Measurements from ENCODE around the gene GPC6.
"Not testable (repeated sequence)": the region's sequence is repeated elsewhere in the genome, so short reads cannot be mapped to it uniquely, and the experiment has no call there.

The GPC6 gene

DNA sequence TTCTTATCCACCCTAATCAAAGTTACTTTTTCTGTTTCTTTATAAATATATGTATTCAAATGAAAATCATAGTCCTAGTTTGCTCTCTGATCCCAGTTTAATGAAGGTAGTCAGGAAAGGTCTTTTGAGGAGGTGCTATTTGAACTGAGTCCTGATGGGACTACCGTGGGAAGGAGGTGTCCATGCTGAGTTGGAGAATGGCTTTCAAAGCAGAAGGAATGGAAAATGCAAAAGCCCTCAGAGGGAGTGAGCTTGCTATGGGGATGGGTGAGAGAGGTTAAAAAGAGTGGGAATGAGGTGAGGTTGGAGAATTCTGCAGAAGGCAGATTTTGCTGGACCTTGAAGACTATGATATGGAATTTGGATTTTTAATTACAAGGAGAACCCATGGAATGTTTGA, 193.6 kb downstream of the GPC6 start:
- Histone ChIP-seq H3K9me3 (ENCODE audit: insufficient read depth, low read depth, low read length) (no peaks in the 10 kb centered on the region), H3K9ac (ENCODE audit: low read depth, low read length) (no peak overlapping the region), H3K36me3 (ENCODE audit: insufficient read depth, low read depth, low read length) (no peaks in the 10 kb centered on the region), H3K4me1 (ENCODE audit: insufficient read depth, low read length) (peaks cover 15% of the 10 kb centered on the region), H3K4me3 (ENCODE audit: low read length) (no peak overlapping the region), H3K27ac (ENCODE audit: low read length) (no peak overlapping the region), H3K27me3 (ENCODE audit: insufficient read depth, low read length) (no peaks in the 10 kb centered on the region)

DNA sequence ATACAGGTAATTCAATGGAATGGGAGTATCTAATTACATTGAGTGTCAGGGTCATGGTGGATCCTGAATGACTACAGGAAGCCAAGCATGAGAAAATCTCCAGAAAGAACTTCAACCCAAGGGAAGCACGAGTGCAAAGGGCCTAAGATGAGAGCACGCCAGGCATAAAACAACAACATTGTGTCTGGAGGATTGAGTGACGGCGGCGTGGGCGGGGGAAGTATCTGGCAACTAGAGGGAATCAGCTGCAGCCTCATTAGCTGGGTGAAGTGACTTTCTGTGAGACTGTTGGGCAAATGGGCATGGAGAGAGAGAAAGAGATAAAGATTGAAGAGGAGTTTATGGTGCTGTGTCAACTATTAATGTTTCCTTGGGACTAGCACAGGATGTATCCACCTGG, 194.3 kb downstream of the GPC6 start:
- H3K4me1 ChIP-seq (ENCODE audit: insufficient read depth, low read length): peaks cover 15% of the 10 kb centered on the region
- no peaks in the 10 kb centered on the region for H3K36me3 ChIP-seq (ENCODE audit: insufficient read depth, low read depth, low read length)
- no peak overlapping the region for H3K9ac ChIP-seq (ENCODE audit: low read depth, low read length)
- H3K27me3 ChIP-seq (ENCODE audit: insufficient read depth, low read length): no peaks in the 10 kb centered on the region
- no peak overlapping the region for H3K27ac ChIP-seq (ENCODE audit: low read length)
- H3K4me3 ChIP-seq (ENCODE audit: low read length): no peak overlapping the region
- no peaks in the 10 kb centered on the region for H3K9me3 ChIP-seq (ENCODE audit: insufficient read depth, low read depth, low read length)

DNA sequence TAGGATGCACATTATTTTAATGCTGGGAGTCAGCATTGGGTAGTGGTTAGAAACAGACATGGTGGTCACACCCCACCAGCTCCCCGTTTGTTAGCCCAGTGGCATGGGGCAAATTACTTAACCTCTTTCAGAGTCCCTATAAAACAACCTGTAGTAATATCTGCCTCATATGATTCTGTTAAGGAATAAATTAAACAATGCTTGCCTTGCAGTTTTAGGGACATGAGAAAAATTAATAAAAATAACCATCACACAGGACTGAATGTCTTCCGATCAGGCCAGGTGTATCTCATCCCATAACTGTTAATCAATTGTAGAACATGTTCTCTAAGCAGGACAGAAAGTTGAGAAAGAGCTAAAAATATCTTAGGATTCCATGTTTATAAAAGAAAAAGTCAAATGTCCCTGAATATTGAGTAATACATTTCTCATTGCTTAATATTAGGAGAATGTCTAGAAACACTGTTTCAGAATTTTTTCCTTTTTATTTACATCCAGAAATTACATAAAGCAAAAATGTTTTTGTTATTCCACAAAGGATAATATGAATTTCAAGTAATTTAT, 196.5 kb downstream of the GPC6 start:
- no peaks in the 10 kb centered on the region for H3K9me3 ChIP-seq (ENCODE audit: insufficient read depth, low read depth, low read length)
- H3K27ac ChIP-seq (ENCODE audit: low read length): no peak overlapping the region
- no peak overlapping the region for H3K9ac ChIP-seq (ENCODE audit: low read depth, low read length)
- no peaks in the 10 kb centered on the region for H3K27me3 ChIP-seq (ENCODE audit: insufficient read depth, low read length)
- no peak overlapping the region for H3K4me3 ChIP-seq (ENCODE audit: low read length)
- H3K4me1 ChIP-seq (ENCODE audit: insufficient read depth, low read length): peaks cover 15% of the 10 kb centered on the region
- H3K36me3 ChIP-seq (ENCODE audit: insufficient read depth, low read depth, low read length): no peaks in the 10 kb centered on the region

DNA sequence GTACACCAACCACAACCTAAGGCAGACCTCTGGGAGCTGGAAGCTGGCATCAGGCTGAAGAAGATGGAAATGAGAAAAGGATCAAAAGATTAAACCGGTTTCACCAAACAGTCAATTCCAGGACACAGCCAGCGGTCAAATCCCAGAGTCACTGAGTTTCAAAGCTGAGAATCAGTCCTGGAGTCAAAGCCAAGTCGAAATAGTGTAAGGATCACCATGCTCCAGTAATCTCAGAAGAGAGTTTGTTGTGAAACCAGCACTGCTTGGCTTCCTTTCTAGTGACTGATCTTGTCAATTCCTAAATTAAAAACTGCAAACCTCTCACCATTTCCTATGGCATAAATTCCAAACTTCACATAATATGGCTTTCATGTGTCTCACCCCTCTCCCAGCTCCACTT, 198.8 kb downstream of the GPC6 start:
- no peaks in the 10 kb centered on the region for H3K27me3 ChIP-seq (ENCODE audit: insufficient read depth, low read length)
- no peak overlapping the region for H3K9ac ChIP-seq (ENCODE audit: low read depth, low read length)
- no peak overlapping the region for H3K27ac ChIP-seq (ENCODE audit: low read length)
- H3K36me3 ChIP-seq (ENCODE audit: insufficient read depth, low read depth, low read length): no peaks in the 10 kb centered on the region
- peaks cover 3% of the 10 kb centered on the region; the same call in 1 of the 2 replicates for H3K4me1 ChIP-seq (ENCODE audit: insufficient read depth, low read length)
- no peaks in the 10 kb centered on the region for H3K9me3 ChIP-seq (ENCODE audit: insufficient read depth, low read depth, low read length)
- no peak overlapping the region for H3K4me3 ChIP-seq (ENCODE audit: low read length)

DNA sequence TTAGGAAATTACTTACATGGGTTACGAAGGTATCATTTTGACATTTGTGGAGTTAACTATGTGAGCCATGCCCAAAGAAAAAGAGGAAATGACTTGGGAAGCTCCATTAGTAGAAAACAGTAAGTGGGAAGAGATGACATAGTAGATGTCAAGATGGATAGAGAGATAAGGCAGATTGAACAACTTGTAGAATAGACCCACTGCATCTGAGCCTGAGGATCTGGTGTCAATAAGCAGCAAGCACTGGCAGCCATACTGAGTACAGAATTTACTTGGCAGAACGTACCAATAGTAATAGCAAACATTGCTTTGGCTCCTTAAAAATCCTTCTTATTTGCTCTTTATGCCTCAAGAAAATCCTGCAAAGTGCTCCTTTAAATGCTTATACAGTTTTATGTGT, 203.8 kb downstream of the GPC6 start:
- Histone ChIP-seq H3K4me3 (ENCODE audit: low read length) (no peak overlapping the region), H3K4me1 (ENCODE audit: insufficient read depth, low read length) (no peaks in the 10 kb centered on the region), H3K27me3 (ENCODE audit: insufficient read depth, low read length) (no peaks in the 10 kb centered on the region), H3K36me3 (ENCODE audit: insufficient read depth, low read depth, low read length) (no peaks in the 10 kb centered on the region), H3K27ac (ENCODE audit: low read length) (no peak overlapping the region), H3K9me3 (ENCODE audit: insufficient read depth, low read depth, low read length) (no peaks in the 10 kb centered on the region), H3K9ac (ENCODE audit: low read depth, low read length) (no peak overlapping the region)

DNA sequence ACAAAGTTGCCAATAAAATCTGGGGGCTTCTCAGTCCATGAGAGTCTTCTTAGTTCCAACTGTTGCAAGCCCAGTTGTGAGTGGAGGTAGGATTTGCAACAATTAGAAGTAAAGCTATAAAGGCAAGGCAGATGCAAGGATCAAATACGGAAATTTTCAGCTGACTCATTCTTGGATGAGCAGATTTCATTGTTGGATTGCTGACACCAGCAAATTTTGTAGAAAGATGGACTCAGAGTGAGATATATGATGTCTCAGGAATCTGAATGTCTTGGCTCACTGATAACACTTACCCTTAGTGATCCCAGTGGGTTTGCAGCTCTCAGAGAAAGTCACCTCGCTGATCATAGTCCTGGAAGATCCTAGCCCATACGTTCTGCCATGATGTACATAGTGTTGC, 209.0 kb downstream of the GPC6 start:
- Histone ChIP-seq H3K36me3 (ENCODE audit: insufficient read depth, low read depth, low read length) (no peaks in the 10 kb centered on the region), H3K4me1 (ENCODE audit: insufficient read depth, low read length) (no peaks in the 10 kb centered on the region), H3K9me3 (ENCODE audit: insufficient read depth, low read depth, low read length) (no peaks in the 10 kb centered on the region), H3K27ac (ENCODE audit: low read length) (no peak overlapping the region), H3K27me3 (ENCODE audit: insufficient read depth, low read length) (no peaks in the 10 kb centered on the region), H3K4me3 (ENCODE audit: low read length) (no peak overlapping the region), H3K9ac (ENCODE audit: low read depth, low read length) (no peak overlapping the region)

DNA sequence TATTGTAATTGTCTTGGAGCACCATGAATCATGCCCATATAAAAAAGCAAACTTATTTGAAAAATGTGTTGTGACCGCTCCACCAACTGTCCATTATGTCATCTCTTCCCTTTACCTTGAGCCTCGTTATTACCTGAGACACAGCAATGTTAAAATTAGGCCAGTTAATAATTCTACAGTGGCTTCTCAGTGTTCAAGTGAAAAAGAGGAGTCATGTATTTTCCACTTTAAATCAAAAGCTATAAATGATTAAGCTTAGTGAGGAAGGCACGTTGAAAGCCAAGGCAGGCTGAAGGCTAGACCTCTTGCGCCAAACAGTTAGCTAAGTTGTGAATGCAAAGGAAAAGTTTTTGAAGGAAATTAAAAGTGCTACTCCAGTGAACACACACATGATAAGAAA, 210.5 kb downstream of the GPC6 start:
- no peaks in the 10 kb centered on the region for H3K4me1 ChIP-seq (ENCODE audit: insufficient read depth, low read length)
- H3K27me3 ChIP-seq (ENCODE audit: insufficient read depth, low read length): no peaks in the 10 kb centered on the region
- no peak overlapping the region for H3K4me3 ChIP-seq (ENCODE audit: low read length)
- no peaks in the 10 kb centered on the region for H3K36me3 ChIP-seq (ENCODE audit: insufficient read depth, low read depth, low read length)
- no peak overlapping the region for H3K27ac ChIP-seq (ENCODE audit: low read length)
- H3K9me3 ChIP-seq (ENCODE audit: insufficient read depth, low read depth, low read length): no peaks in the 10 kb centered on the region
- H3K9ac ChIP-seq (ENCODE audit: low read depth, low read length): no peak overlapping the region

DNA sequence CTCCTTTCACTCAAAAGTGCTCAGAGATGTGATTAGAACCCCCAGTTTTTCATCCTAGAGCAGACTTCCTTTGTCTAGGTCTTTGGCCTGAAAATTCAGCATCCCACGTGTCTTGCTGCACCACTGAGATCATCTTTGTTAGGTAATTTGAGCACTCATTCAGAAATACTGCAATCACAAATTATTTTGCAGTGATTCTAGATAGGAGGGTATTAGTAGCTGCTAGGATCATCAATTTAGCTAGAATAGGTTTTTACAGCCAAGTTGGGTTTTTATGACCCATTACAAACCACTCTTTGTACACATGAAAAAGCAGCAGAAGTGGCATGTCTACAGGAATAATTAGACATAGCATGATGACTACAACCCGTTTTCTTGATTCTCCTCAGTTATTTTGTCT, 219.6 kb downstream of the GPC6 start:
- H3K9me3 ChIP-seq (ENCODE audit: insufficient read depth, low read depth, low read length): no peaks in the 10 kb centered on the region
- H3K4me3 ChIP-seq (ENCODE audit: low read length): no peak overlapping the region
- H3K4me1 ChIP-seq (ENCODE audit: insufficient read depth, low read length): peaks cover 8% of the 10 kb centered on the region
- H3K27ac ChIP-seq (ENCODE audit: low read length): no peak overlapping the region
- H3K36me3 ChIP-seq (ENCODE audit: insufficient read depth, low read depth, low read length): no peaks in the 10 kb centered on the region
- no peak overlapping the region for H3K9ac ChIP-seq (ENCODE audit: low read depth, low read length)
- no peaks in the 10 kb centered on the region for H3K27me3 ChIP-seq (ENCODE audit: insufficient read depth, low read length)

DNA sequence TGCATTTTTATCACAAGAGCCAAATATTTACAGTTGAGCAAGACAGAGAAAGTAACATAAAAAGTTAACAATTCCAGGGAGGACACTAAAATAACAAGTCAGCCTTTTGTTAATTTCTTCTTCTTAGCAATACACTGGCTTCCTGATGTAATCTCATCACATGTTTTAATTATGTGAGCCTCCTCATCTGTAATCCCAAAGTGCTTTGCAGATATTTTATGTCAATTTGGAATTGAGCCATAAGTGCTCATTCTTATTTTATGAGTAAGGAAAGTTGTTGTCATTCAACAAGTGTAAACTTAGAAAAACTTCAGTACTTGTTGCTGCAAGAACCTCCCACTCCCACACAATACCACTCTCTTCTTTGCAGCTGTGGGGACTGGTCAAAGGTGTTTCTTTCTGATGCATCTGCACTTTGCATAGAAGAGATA, 223.6 kb downstream of the GPC6 start:
- Histone ChIP-seq H3K9ac (ENCODE audit: low read depth, low read length) (no peak overlapping the region), H3K9me3 (ENCODE audit: insufficient read depth, low read depth, low read length) (no peaks in the 10 kb centered on the region), H3K36me3 (ENCODE audit: insufficient read depth, low read depth, low read length) (no peaks in the 10 kb centered on the region), H3K27ac (ENCODE audit: low read length) (no peak overlapping the region), H3K4me1 (ENCODE audit: insufficient read depth, low read length) (peaks cover 8% of the 10 kb centered on the region), H3K4me3 (ENCODE audit: low read length) (no peak overlapping the region), H3K27me3 (ENCODE audit: insufficient read depth, low read length) (no peaks in the 10 kb centered on the region)

DNA sequence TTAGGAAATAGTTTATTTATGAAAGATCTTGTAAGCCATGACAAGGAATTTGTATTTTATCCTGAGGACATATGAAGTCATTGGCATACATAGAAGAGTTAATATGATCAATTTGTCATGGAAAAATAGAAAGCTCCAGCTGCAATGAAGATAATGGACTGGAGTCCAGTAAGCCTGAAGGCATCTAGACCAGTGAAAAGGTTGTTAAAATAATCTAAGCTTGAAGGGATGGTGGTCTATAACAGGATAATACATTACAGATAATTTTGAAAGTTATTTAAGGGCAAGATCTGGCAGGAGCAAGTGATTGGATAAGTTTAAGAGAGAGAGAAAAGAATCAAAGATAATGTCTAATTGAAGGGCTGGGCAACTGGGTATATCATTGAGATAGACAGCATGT, 224.2 kb downstream of the GPC6 start:
- Histone ChIP-seq H3K27ac (ENCODE audit: low read length) (no peak overlapping the region), H3K4me3 (ENCODE audit: low read length) (no peak overlapping the region), H3K36me3 (ENCODE audit: insufficient read depth, low read depth, low read length) (no peaks in the 10 kb centered on the region), H3K9ac (ENCODE audit: low read depth, low read length) (no peak overlapping the region), H3K4me1 (ENCODE audit: insufficient read depth, low read length) (peaks cover 8% of the 10 kb centered on the region), H3K9me3 (ENCODE audit: insufficient read depth, low read depth, low read length) (no peaks in the 10 kb centered on the region), H3K27me3 (ENCODE audit: insufficient read depth, low read length) (no peaks in the 10 kb centered on the region)

DNA sequence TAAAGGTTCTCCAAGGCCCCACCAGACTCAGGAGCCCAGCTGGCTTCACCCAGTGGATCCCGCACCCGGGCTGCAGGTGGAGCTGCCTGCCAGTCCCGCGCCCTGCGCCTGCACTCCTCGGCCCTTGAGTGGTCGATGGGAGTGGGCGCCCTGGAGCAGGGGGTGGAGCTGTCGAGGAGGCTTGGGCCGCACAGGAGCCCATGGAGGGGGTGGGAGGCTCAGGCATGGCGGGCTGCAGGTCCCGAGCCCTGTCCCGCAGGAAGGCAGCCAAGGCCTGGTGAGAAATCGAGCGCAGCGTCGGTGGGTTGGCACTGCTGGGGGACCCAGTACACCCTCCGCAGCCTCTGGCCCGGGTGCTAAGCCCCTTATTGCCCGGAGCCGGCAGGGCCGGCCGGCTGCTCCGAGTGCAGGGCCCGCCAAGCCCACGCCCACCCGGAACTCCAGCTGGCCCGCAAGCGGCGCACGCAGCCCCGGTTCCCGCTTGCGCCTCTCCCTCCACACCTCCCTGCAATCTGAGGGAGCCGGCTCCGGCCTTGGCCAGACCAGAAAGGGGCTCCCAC, 228.1 kb downstream of the GPC6 start:
- H3K36me3 ChIP-seq (ENCODE audit: insufficient read depth, low read depth, low read length); H3K27ac ChIP-seq (ENCODE audit: low read length); H3K9me3 ChIP-seq (ENCODE audit: insufficient read depth, low read depth, low read length); H3K4me1 ChIP-seq (ENCODE audit: insufficient read depth, low read length); H3K4me3 ChIP-seq (ENCODE audit: low read length); H3K9ac ChIP-seq (ENCODE audit: low read depth, low read length); H3K27me3 ChIP-seq (ENCODE audit: insufficient read depth, low read length): not testable (repeated sequence)

DNA sequence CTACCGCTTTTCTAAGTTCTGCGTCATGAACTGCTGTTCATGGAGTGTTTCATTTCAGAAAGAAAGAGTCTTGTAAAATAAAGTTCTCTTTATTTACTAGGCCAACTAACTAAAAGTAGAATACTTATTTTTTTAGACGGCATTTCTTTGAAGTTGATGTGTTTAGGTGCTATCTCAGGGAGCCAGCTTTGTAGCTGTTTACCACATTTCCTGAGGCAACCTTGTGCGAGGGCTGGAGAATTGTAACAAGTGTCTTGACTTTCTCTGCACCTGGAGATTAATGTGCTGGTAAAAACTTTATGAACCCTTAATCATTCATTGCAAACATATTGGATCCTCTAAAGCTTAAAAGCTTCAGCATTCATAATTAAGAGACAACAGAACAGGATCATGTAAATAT, 229.3 kb downstream of the GPC6 start:
- H3K9me3 ChIP-seq (ENCODE audit: insufficient read depth, low read depth, low read length): no peaks in the 10 kb centered on the region
- no peak overlapping the region for H3K27ac ChIP-seq (ENCODE audit: low read length)
- H3K27me3 ChIP-seq (ENCODE audit: insufficient read depth, low read length): no peaks in the 10 kb centered on the region
- H3K9ac ChIP-seq (ENCODE audit: low read depth, low read length): no peak overlapping the region
- no peaks in the 10 kb centered on the region for H3K36me3 ChIP-seq (ENCODE audit: insufficient read depth, low read depth, low read length)
- no peak overlapping the region for H3K4me3 ChIP-seq (ENCODE audit: low read length)
- H3K4me1 ChIP-seq (ENCODE audit: insufficient read depth, low read length): no peaks in the 10 kb centered on the region
